ENCODE measurements around the gene UFD1. TPM values are rescaled to one million over a fixed set of nuclear protein-coding genes. Genes with fewer than 3 reads are reported as not detected.

Gene UFD1
- total RNA-seq, 1 experiment from 2014 or later = 57.9 TPM

DNA sequence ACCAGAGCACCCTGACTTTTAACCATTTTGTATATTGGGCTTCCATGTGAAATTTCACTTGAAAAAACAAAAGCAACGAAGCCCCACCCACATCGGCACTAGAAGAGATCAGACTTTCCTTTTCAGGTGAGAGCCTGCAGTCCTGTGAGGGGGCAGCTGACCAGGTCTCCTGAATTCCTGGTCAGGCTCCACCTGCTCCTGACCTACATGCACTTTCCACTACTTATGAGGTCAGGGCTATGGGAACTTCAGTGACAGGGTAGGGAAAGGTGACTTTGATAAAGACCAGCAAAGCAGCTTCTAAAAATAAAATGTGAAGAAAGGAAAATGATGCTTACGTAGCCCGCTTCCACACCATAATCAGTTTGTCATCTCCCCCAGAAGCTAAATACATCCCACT lies 72.1 kb downstream of the UFD1 start:
- no peak for ATAC-seq
- no peak overlapping the region for H3K4me3 Mint-ChIP-seq
- CTCF ChIA-PET = interaction anchor here (1.2 kb wide), 1 partner anchor 68 kb away, joined by 4 read pairs; no protein-coding TSS in a partner anchor

DNA sequence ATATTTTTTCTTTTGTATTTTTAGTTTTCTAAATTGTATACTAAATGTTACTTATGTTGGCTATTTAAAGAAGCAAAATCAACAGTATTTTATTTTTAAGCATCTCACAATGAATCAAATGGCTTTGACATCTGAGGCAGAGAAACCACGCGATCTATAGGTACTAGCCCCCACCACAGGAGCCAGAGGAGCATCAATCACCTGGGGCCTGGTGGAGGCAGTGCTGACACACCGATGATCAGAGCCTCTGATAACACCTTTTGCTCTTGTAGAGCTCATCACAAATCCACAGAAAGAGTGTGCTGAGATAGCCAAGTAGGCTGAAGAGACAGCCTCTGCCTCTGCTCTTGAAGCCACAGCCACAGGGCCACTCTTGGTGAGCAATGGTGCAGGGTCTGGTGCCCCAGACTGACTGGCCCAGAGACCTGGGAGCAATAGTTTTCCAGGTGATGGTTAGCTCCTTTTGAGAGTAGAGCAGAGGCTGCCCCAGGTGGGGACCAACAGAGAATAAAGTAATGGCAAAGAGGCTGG lies 72.6 kb downstream of the UFD1 start:
- no peak overlapping the region for H3K4me3 Mint-ChIP-seq
- H3K27ac Mint-ChIP-seq = no peak overlapping the region
- no peaks in the 10 kb centered on the region for H3K27me3 Mint-ChIP-seq (ENCODE audit: low read depth)
- ATAC-seq (no peak), DNase-seq (ENCODE audit: low spot score) (no peak)
- ChIA-PET CTCF (interaction anchor here (1.2 kb wide), 1 partner anchor 68 kb away, joined by 4 read pairs; no protein-coding TSS in a partner anchor), POLR2A (no interaction called here)
- TF ChIP-seq ZNF138 (CRISPR knock-in tag; conservative IDR thresholded peaks at IDR 0.05) (no peak), NR3C1 (CRISPR knock-in tag; conservative IDR thresholded peaks at IDR 0.05; ENCODE audit: low read depth) (no peak), PRRX2 (CRISPR knock-in tag; IDR thresholded peaks at IDR 0.05) (no peak), RELA (CRISPR knock-in tag; IDR thresholded peaks at IDR 0.05; ENCODE audit: borderline replicate concordance) (no peak), EMX1 (CRISPR knock-in tag; IDR thresholded peaks at IDR 0.05) (no peak)
- TF ChIP-seq, protein P1, sequence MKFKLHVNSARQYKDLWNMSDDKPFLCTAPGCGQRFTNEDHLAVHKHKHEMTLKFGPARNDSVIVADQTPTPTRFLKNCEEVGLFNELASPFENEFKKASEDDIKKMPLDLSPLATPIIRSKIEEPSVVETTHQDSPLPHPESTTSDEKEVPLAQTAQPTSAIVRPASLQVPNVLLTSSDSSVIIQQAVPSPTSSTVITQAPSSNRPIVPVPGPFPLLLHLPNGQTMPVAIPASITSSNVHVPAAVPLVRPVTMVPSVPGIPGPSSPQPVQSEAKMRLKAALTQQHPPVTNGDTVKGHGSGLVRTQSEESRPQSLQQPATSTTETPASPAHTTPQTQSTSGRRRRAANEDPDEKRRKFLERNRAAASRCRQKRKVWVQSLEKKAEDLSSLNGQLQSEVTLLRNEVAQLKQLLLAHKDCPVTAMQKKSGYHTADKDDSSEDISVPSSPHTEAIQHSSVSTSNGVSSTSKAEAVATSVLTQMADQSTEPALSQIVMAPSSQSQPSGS (CRISPR knock-in tag; IDR thresholded peaks at IDR 0.05; ENCODE audit: borderline replicate concordance, low read depth) = no peak
- TF ChIP-seq, protein P2, sequence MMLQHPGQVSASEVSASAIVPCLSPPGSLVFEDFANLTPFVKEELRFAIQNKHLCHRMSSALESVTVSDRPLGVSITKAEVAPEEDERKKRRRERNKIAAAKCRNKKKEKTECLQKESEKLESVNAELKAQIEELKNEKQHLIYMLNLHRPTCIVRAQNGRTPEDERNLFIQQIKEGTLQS (CRISPR knock-in tag; conservative IDR thresholded peaks at IDR 0.05) = no peak
- TF ChIP-seq, protein P3, sequence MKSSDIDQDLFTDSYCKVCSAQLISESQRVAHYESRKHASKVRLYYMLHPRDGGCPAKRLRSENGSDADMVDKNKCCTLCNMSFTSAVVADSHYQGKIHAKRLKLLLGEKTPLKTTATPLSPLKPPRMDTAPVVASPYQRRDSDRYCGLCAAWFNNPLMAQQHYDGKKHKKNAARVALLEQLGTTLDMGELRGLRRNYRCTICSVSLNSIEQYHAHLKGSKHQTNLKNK (CRISPR knock-in tag; IDR thresholded peaks at IDR 0.05) = no peak
- TF ChIP-seq, protein P4, sequence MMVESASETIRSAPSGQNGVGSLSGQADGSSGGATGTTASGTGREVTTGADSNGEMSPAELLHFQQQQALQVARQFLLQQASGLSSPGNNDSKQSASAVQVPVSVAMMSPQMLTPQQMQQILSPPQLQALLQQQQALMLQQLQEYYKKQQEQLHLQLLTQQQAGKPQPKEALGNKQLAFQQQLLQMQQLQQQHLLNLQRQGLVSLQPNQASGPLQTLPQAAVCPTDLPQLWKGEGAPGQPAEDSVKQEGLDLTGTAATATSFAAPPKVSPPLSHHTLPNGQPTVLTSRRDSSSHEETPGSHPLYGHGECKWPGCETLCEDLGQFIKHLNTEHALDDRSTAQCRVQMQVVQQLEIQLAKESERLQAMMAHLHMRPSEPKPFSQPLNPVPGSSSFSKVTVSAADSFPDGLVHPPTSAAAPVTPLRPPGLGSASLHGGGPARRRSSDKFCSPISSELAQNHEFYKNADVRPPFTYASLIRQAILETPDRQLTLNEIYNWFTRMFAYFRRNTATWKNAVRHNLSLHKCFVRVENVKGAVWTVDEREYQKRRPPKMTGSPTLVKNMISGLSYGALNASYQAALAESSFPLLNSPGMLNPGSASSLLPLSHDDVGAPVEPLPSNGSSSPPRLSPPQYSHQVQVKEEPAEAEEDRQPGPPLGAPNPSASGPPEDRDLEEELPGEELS (CRISPR knock-in tag; IDR thresholded peaks at IDR 0.05) = no peak
- TF ChIP-seq, protein P5, sequence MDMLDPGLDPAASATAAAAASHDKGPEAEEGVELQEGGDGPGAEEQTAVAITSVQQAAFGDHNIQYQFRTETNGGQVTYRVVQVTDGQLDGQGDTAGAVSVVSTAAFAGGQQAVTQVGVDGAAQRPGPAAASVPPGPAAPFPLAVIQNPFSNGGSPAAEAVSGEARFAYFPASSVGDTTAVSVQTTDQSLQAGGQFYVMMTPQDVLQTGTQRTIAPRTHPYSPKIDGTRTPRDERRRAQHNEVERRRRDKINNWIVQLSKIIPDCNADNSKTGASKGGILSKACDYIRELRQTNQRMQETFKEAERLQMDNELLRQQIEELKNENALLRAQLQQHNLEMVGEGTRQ (CRISPR knock-in tag; IDR thresholded peaks at IDR 0.05) = no peak
- TF ChIP-seq, protein P6, sequence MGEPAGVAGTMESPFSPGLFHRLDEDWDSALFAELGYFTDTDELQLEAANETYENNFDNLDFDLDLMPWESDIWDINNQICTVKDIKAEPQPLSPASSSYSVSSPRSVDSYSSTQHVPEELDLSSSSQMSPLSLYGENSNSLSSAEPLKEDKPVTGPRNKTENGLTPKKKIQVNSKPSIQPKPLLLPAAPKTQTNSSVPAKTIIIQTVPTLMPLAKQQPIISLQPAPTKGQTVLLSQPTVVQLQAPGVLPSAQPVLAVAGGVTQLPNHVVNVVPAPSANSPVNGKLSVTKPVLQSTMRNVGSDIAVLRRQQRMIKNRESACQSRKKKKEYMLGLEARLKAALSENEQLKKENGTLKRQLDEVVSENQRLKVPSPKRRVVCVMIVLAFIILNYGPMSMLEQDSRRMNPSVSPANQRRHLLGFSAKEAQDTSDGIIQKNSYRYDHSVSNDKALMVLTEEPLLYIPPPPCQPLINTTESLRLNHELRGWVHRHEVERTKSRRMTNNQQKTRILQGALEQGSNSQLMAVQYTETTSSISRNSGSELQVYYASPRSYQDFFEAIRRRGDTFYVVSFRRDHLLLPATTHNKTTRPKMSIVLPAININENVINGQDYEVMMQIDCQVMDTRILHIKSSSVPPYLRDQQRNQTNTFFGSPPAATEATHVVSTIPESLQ (CRISPR knock-in tag; IDR thresholded peaks at IDR 0.05) = no peak
- TF ChIP-seq, protein P7, sequence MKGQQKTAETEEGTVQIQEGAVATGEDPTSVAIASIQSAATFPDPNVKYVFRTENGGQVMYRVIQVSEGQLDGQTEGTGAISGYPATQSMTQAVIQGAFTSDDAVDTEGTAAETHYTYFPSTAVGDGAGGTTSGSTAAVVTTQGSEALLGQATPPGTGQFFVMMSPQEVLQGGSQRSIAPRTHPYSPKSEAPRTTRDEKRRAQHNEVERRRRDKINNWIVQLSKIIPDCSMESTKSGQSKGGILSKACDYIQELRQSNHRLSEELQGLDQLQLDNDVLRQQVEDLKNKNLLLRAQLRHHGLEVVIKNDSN (CRISPR knock-in tag; IDR thresholded peaks at IDR 0.05) = no peak
- no peaks in the 10 kb centered on the region for H3K9me3 Mint-ChIP-seq
- H3K36me3 Mint-ChIP-seq = peaks cover 41% of the 10 kb centered on the region
- H3K4me1 Mint-ChIP-seq = no peaks in the 10 kb centered on the region

More for the DNA sequence above, 72.1 kb downstream of the UFD1 start:
- no peak overlapping the region for H3K27ac Mint-ChIP-seq
- H3K36me3 Mint-ChIP-seq = peaks cover 37% of the 10 kb centered on the region
- TF ChIP-seq NR2C2 (CRISPR knock-in tag; IDR thresholded peaks at IDR 0.05) = no peak
- TF ChIP-seq GTF2I (CRISPR knock-in tag; conservative IDR thresholded peaks at IDR 0.05) = no peak
- TF ChIP-seq JUN (CRISPR knock-in tag; IDR thresholded peaks at IDR 0.05) = no peak
- DNase-seq (ENCODE audit: low spot score) = no peak
- no peaks in the 10 kb centered on the region for H3K4me1 Mint-ChIP-seq
- no peaks in the 10 kb centered on the region for H3K9me3 Mint-ChIP-seq
- no peaks in the 10 kb centered on the region for H3K27me3 Mint-ChIP-seq (ENCODE audit: low read depth)
- POLR2A ChIA-PET = no interaction called here
